ENCODE measurements around the gene LCOR. TPM values are rescaled to one million over a fixed set of nuclear protein-coding genes. Genes with fewer than 3 reads are reported as not detected.

The LCOR gene
- total and polyA plus RNA-seq, 2 experiments from 2014 or later, result 9.1 to 14.8 TPM

GRCh38 chr10:97024168-97025073 is 192.3 kb downstream of the LCOR start:
- peaks cover 13% of the 10 kb centered on the region for H3K4me1 ChIP-seq (ENCODE audit: insufficient read depth)
- H3K4me3 ChIP-seq, result no peak overlapping the region
- H3K9me2 ChIP-seq (ENCODE audit: insufficient read depth), result no peaks in the 10 kb centered on the region
- WGBS, 2 experiments (ENCODE audit: low coverage in 1 of 2, low lambda C conversion rate in 2 of 2, missing lambda C conversion rate in 2 of 2), result 50% methylated on average over 13 of the region's 13 CpGs
- H3F3A ChIP-seq (ENCODE audit: insufficient read depth), result peaks cover 15% of the 10 kb centered on the region; the same call in 1 of the 2 replicates
- H2AFZ ChIP-seq, result peak overlapping the region; percentile 44
- no peak overlapping the region for H3K27ac ChIP-seq
- no peak for TF ChIP-seq EZH2 (IDR thresholded peaks at IDR 0.05; ENCODE audit: insufficient read depth, poor library complexity, severe bottlenecking)
- TF ChIP-seq EZH2phosphoT487 (IDR thresholded peaks at IDR 0.05; ENCODE audit: insufficient read depth, low read depth), result no peak
- H4K20me1 ChIP-seq (ENCODE audit: insufficient read depth), result no peaks in the 10 kb centered on the region
- in situ Hi-C loops (cut with MboI), result loop anchor here (25.0 kb wide), 1 partner anchor 637 kb away; no protein-coding TSS in a partner anchor
- peak; percentile 67 for DNase-seq
- no peak overlapping the region; the same call in 1 of the 2 replicates for H3K9ac ChIP-seq
- peaks cover 3% of the 10 kb centered on the region for H3K27me3 ChIP-seq (replicated peaks; ENCODE audit: insufficient read depth)
- no peaks in the 10 kb centered on the region for H3K79me2 ChIP-seq (ENCODE audit: insufficient read depth)
- peak overlapping the region; percentile 15 for H3K4me2 ChIP-seq (ENCODE audit: unreplicated experiment)
- no peaks in the 10 kb centered on the region for H3K36me3 ChIP-seq (ENCODE audit: low read depth)
- no peaks in the 10 kb centered on the region for H3K9me3 ChIP-seq (ENCODE audit: low read depth)

DNA sequence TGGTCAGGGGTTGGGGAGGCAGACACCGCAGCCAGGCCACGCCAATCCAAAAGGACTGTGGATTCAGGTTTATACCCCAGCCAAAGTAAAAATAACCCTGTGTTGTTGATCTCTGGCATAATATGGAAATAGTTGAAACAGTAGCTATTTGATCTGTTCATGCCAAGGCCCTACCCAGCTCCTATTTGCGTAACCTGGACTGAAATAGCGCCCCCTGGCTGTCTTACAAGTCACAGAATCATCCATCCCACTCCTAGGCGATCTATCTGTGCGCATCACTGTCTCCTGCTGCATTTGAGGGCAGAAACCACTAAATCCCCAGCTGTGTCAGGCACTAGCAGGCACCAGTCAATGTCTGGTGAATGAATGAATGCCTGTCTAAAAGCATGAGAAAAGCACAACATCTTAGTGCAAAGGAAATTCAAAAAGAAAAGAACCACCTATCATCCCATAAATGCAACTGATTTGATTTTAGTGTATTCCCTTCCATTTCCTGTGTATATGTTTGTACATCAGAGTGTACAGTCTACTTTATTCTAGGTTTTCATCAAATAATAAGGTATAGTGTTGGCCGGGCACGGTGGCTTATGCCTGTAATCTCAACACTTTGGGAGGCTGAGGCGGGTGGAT is 193.6 kb downstream of the LCOR start:
- no peak overlapping the region for H2AFZ ChIP-seq
- H3K27ac ChIP-seq, result no peak overlapping the region
- peaks cover 13% of the 10 kb centered on the region for H3K4me1 ChIP-seq (ENCODE audit: insufficient read depth)
- H3K4me3 ChIP-seq, result no peak overlapping the region
- no peak overlapping the region for H3K4me2 ChIP-seq (ENCODE audit: unreplicated experiment)
- in situ Hi-C loops (cut with MboI), result loop anchor here (25.0 kb wide), 1 partner anchor 638 kb away; no protein-coding TSS in a partner anchor
- H3F3A ChIP-seq (ENCODE audit: insufficient read depth), result peaks cover 15% of the 10 kb centered on the region; the same call in 1 of the 2 replicates
- H3K9ac ChIP-seq, result no peak overlapping the region
- TF ChIP-seq EZH2 (IDR thresholded peaks at IDR 0.05; ENCODE audit: insufficient read depth, poor library complexity, severe bottlenecking), result no peak
- no peak for TF ChIP-seq EZH2phosphoT487 (IDR thresholded peaks at IDR 0.05; ENCODE audit: insufficient read depth, low read depth)
- H3K9me3 ChIP-seq (ENCODE audit: low read depth), result no peaks in the 10 kb centered on the region
- peak; percentile 54 for DNase-seq
- H3K36me3 ChIP-seq (ENCODE audit: low read depth), result no peaks in the 10 kb centered on the region
- H3K79me2 ChIP-seq (ENCODE audit: insufficient read depth), result no peaks in the 10 kb centered on the region
- 0 out of 2 replicates have a peak, but pooled peaks cover 7% of the 10 kb centered on the region for H3K27me3 ChIP-seq (replicated peaks; ENCODE audit: insufficient read depth)
- no peaks in the 10 kb centered on the region for H3K9me2 ChIP-seq (ENCODE audit: insufficient read depth)
- WGBS, 2 experiments (ENCODE audit: low coverage in 1 of 2, low lambda C conversion rate in 2 of 2, missing lambda C conversion rate in 2 of 2), result 81 to 83% methylated on average over 9 of the region's 9 CpGs
- H4K20me1 ChIP-seq (ENCODE audit: insufficient read depth), result no peaks in the 10 kb centered on the region

GRCh38 chr10:97028126-97028831 is 196.2 kb downstream of the LCOR start:
- Histone ChIP-seq H3K27ac (no peak overlapping the region), H3K9me2 (ENCODE audit: insufficient read depth) (no peaks in the 10 kb centered on the region), H3K79me2 (ENCODE audit: insufficient read depth) (no peaks in the 10 kb centered on the region), H3K4me1 (ENCODE audit: insufficient read depth) (peaks cover 13% of the 10 kb centered on the region), H3K4me2 (ENCODE audit: unreplicated experiment) (no peak overlapping the region), H3K9ac (no peak overlapping the region), H3K36me3 (ENCODE audit: low read depth) (no peaks in the 10 kb centered on the region), H3F3A (ENCODE audit: insufficient read depth) (peaks cover 14% of the 10 kb centered on the region; the same call in 1 of the 2 replicates), H2AFZ (no peak overlapping the region), H3K4me3 (no peak overlapping the region), H3K9me3 (ENCODE audit: low read depth) (no peaks in the 10 kb centered on the region), H3K27me3 (replicated peaks; ENCODE audit: insufficient read depth) (peaks cover 16% of the 10 kb centered on the region), H4K20me1 (ENCODE audit: insufficient read depth) (no peaks in the 10 kb centered on the region)
- TF ChIP-seq EZH2phosphoT487 (IDR thresholded peaks at IDR 0.05; ENCODE audit: insufficient read depth, low read depth) (no peak), EZH2 (IDR thresholded peaks at IDR 0.05; ENCODE audit: insufficient read depth, poor library complexity, severe bottlenecking) (no peak)
- DNase-seq, result peak; percentile 65
- in situ Hi-C loops (cut with MboI), result loop anchor here (25.0 kb wide), 1 partner anchor 641 kb away; no protein-coding TSS in a partner anchor
- 80 to 98% methylated on average over 2 of the region's 2 CpGs for WGBS, 2 experiments (ENCODE audit: low coverage in 1 of 2, low lambda C conversion rate in 2 of 2, missing lambda C conversion rate in 2 of 2)

DNA sequence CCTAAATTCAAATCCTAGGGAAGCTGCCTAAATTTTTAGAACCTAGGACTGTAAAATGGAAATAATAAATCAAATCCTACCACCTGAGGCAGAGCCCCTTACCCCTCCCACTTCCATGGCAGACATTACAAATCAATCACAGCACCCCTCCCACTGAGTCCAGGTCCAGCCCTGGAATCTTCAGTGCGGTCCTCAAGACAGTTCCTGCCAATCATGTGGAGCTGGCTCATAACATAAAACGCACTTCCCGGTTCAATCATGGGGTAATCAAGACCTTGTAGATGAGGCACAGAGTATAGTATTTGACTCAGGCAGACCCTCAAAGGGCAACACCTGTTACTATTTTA is 196.7 kb downstream of the LCOR start:
- Histone ChIP-seq H4K20me1 (ENCODE audit: insufficient read depth) (no peaks in the 10 kb centered on the region), H3K4me1 (ENCODE audit: insufficient read depth) (peaks cover 9% of the 10 kb centered on the region), H2AFZ (no peak overlapping the region), H3K27ac (no peak overlapping the region), H3F3A (ENCODE audit: insufficient read depth) (peaks cover 9% of the 10 kb centered on the region; the same call in 1 of the 2 replicates), H3K79me2 (ENCODE audit: insufficient read depth) (no peaks in the 10 kb centered on the region), H3K4me3 (no peak overlapping the region), H3K27me3 (replicated peaks; ENCODE audit: insufficient read depth) (peaks cover 19% of the 10 kb centered on the region), H3K9me3 (ENCODE audit: low read depth) (no peaks in the 10 kb centered on the region), H3K9me2 (ENCODE audit: insufficient read depth) (no peaks in the 10 kb centered on the region), H3K36me3 (ENCODE audit: low read depth) (no peaks in the 10 kb centered on the region), H3K9ac (no peak overlapping the region), H3K4me2 (ENCODE audit: unreplicated experiment) (no peak overlapping the region)
- WGBS, 2 experiments (ENCODE audit: low coverage in 1 of 2, low lambda C conversion rate in 2 of 2, missing lambda C conversion rate in 2 of 2), result 65 to 68% methylated on average over 3 of the region's 3 CpGs
- in situ Hi-C loops (cut with MboI), result loop anchor here (25.0 kb wide), 1 partner anchor 642 kb away; no protein-coding TSS in a partner anchor
- TF ChIP-seq EZH2 (IDR thresholded peaks at IDR 0.05; ENCODE audit: insufficient read depth, poor library complexity, severe bottlenecking) (no peak), EZH2phosphoT487 (IDR thresholded peaks at IDR 0.05; ENCODE audit: insufficient read depth, low read depth) (no peak)
- no peak for DNase-seq

All from GM23248 (cell line).